HEK293 (cell line): ENCODE data around the gene HIPK4.
A peak's percentile ranks its signal among the peaks of the same experiment; 100 is the strongest.

Experiments
- CTCF ChIA-PET: fragments of 350-600 bp; formaldehyde crosslinking; extraction: SDS; loops from one replicate; lab custom pipeline; 2021; ENCODE audit warnings: antibody characterized with exemption; lab: Yijun Ruan, JAX
- POLR2A ChIA-PET: fragments of 300-600 bp; formaldehyde crosslinking; extraction: SDS; loops from one replicate; lab custom pipeline; 2020; ENCODE audit warnings: antibody characterized with exemption, inconsistent platforms; lab: Yijun Ruan, JAX
- H3K27ac ChIP-seq: fragments of 200-500 bp; sonication (Bioruptor generic); 2 replicates; pipeline ENCODE4 v1.5.1; 2014; ENCODE audit warnings: low read depth, low read length, control low read depth, inconsistent platforms; ENCODE audit errors: extremely low read depth
- H3K36me3 ChIP-seq, 2 experiments: fragments of 200-500 bp in 1 of 2; sonication (Bioruptor generic) in 1 of 2; 1 replicate in 1 of 2; 2 replicates in 1 of 2; pipeline ENCODE4 v1.5.1; 2014 to 2017; ENCODE audit warnings: inconsistent platforms in 2 of 2, low read length in 2 of 2; ENCODE audit not compliant: control insufficient read depth in 2 of 2, insufficient read depth in 1 of 2
- H3K4me1 ChIP-seq: fragments of 200-500 bp; sonication (Bioruptor generic); 2 replicates; pipeline ENCODE4 v1.5.1; 2014; ENCODE audit warnings: mild to moderate bottlenecking, low read length, inconsistent platforms; ENCODE audit not compliant: control insufficient read depth, insufficient read depth
- H3K4me3 ChIP-seq: 2 replicates; pipeline ENCODE4 v1.5.1; 2011; ENCODE audit warnings: low read depth, mild to moderate bottlenecking, control low read depth, low read length, moderate library complexity
- H3K9me3 ChIP-seq: fragments of 200-500 bp; sonication (Bioruptor generic); 2 replicates; pipeline ENCODE4 v1.5.1; 2014; ENCODE audit warnings: low read depth, low read length, inconsistent platforms; ENCODE audit not compliant: control insufficient read depth, insufficient read depth
- GLIS2 ChIP-seq: fragments of 450-650 bp; formaldehyde crosslinking; IDR thresholded peaks from 2 replicates; pipeline ENCODE4 v1.5.1; 2016; ENCODE audit warnings: missing biosample characterization, missing genetic modification characterization
- PRDM1 ChIP-seq: fragments of 450-650 bp; formaldehyde crosslinking; IDR thresholded peaks from 2 replicates; pipeline ENCODE4; 2016; ENCODE audit warnings: missing biosample characterization, missing genetic modification characterization
- SCRT2 ChIP-seq: fragments of 450-650 bp; formaldehyde crosslinking; IDR thresholded peaks from 2 replicates; pipeline ENCODE4 v1.5.1; 2016; ENCODE audit warnings: missing biosample characterization, missing genetic modification characterization
- ZBTB17 ChIP-seq: fragments of 450-650 bp; formaldehyde crosslinking; IDR thresholded peaks from 2 replicates; pipeline ENCODE4 v1.5.1; 2016; ENCODE audit warnings: missing biosample characterization, missing genetic modification characterization
- ZBTB48 ChIP-seq: fragments of 450-650 bp; formaldehyde crosslinking; IDR thresholded peaks from 2 replicates; pipeline ENCODE4 v1.5.1; 2016; ENCODE audit warnings: missing biosample characterization, missing genetic modification characterization
- ZIC2 ChIP-seq: fragments of 450-650 bp; formaldehyde crosslinking; IDR thresholded peaks from 2 replicates; pipeline ENCODE4 v1.5.1; 2016; ENCODE audit warnings: missing biosample characterization, missing genetic modification characterization
- ZNF10 ChIP-seq: fragments of 450-650 bp; formaldehyde crosslinking; IDR thresholded peaks from 2 replicates; pipeline ENCODE4 v1.5.1; 2017; ENCODE audit warnings: missing biosample characterization, missing genetic modification characterization
- ZNF121 ChIP-seq: fragments of 450-650 bp; formaldehyde crosslinking; IDR thresholded peaks from 2 replicates; pipeline ENCODE4 v1.5.1; 2016; ENCODE audit warnings: missing biosample characterization, missing genetic modification characterization
- ZNF350 ChIP-seq: fragments of 450-650 bp; formaldehyde crosslinking; IDR thresholded peaks from 2 replicates; pipeline ENCODE4 v1.5.0; 2017; ENCODE audit warnings: missing biosample characterization, mild to moderate bottlenecking, missing genetic modification characterization
- ZNF37A ChIP-seq: fragments of 450-650 bp; IDR thresholded peaks from 2 replicates; pipeline ENCODE4 v1.5.1; 2018; ENCODE audit warnings: missing biosample characterization, missing genetic modification characterization
- ZNF560 ChIP-seq: fragments of 450-650 bp; formaldehyde crosslinking; IDR thresholded peaks from 2 replicates; pipeline ENCODE4 v1.5.1; 2017; ENCODE audit warnings: missing biosample characterization, missing genetic modification characterization, borderline replicate concordance
- ZNF600 ChIP-seq: fragments of 450-650 bp; formaldehyde crosslinking; IDR thresholded peaks from 2 replicates; pipeline ENCODE4 v1.5.1; 2016; ENCODE audit warnings: missing biosample characterization, missing genetic modification characterization
- ZSCAN16 ChIP-seq: fragments of 450-650 bp; formaldehyde crosslinking; IDR thresholded peaks from 2 replicates; pipeline ENCODE4 v1.5.1; 2016; ENCODE audit warnings: missing biosample characterization, missing genetic modification characterization
- TF ChIP-seq, protein P1 (sequence below): fragments of 450-650 bp; formaldehyde crosslinking; IDR thresholded peaks from 2 replicates; pipeline ENCODE4 v1.5.1; 2016; ENCODE audit warnings: missing biosample characterization, missing genetic modification characterization
- TF ChIP-seq, protein P2 (sequence below): fragments of 450-650 bp; formaldehyde crosslinking; IDR thresholded peaks from 2 replicates; pipeline ENCODE4 v1.5.1; 2017; ENCODE audit warnings: missing biosample characterization, mild to moderate bottlenecking, missing genetic modification characterization, moderate library complexity

HIPK4 gene

DNA sequence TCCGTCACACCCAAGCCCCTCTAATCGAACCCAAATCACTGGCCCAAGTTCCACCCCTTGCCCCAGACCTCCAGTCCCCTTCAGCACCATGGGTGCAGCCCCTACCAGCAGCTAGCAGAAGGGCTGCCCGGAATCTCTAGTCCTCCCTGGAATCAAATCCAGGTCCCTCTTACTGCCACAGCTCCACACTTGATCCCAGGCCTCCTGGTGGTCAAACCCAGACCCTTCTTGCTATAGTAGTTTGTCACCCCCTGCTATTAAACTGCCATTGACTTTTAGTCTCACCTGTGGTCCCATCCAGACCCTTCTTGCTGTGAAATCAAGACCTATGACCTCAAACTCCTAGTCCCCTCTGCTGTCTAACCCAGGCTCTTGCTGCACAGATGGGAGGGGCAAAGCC is 8.7 kb downstream of the HIPK4 start:
- no peak overlapping the region for H3K4me3 ChIP-seq
- TF ChIP-seq ZNF350 (tag by site-specific recombination), result no peak
- TF ChIP-seq, protein P1, sequence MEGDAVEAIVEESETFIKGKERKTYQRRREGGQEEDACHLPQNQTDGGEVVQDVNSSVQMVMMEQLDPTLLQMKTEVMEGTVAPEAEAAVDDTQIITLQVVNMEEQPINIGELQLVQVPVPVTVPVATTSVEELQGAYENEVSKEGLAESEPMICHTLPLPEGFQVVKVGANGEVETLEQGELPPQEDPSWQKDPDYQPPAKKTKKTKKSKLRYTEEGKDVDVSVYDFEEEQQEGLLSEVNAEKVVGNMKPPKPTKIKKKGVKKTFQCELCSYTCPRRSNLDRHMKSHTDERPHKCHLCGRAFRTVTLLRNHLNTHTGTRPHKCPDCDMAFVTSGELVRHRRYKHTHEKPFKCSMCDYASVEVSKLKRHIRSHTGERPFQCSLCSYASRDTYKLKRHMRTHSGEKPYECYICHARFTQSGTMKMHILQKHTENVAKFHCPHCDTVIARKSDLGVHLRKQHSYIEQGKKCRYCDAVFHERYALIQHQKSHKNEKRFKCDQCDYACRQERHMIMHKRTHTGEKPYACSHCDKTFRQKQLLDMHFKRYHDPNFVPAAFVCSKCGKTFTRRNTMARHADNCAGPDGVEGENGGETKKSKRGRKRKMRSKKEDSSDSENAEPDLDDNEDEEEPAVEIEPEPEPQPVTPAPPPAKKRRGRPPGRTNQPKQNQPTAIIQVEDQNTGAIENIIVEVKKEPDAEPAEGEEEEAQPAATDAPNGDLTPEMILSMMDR (tag by site-specific recombination), result peak; percentile 61
- no peak overlapping the region for H3K27ac ChIP-seq
- no peaks in the 10 kb centered on the region for H3K9me3 ChIP-seq
- no peaks in the 10 kb centered on the region for H3K4me1 ChIP-seq
- CTCF ChIA-PET, result interaction anchor here (0.6 to 3.3 kb wide), 3 partner anchors 65 to 186 kb away, joined by 3 to 14 read pairs (median 4); no protein-coding TSS in a partner anchor
- peaks cover 3 to 32% of the 10 kb centered on the region in 2 experiments; a peak in 2 of 3 replicates for H3K36me3 ChIP-seq
- POLR2A ChIA-PET, result interaction anchor here (1.0 to 2.6 kb wide), 4 partner anchors 16 to 45 kb away, joined by 4 to 10 read pairs (median 8); partner anchors contain the start of genes C19orf47, PLD3 and SERTAD1

DNA sequence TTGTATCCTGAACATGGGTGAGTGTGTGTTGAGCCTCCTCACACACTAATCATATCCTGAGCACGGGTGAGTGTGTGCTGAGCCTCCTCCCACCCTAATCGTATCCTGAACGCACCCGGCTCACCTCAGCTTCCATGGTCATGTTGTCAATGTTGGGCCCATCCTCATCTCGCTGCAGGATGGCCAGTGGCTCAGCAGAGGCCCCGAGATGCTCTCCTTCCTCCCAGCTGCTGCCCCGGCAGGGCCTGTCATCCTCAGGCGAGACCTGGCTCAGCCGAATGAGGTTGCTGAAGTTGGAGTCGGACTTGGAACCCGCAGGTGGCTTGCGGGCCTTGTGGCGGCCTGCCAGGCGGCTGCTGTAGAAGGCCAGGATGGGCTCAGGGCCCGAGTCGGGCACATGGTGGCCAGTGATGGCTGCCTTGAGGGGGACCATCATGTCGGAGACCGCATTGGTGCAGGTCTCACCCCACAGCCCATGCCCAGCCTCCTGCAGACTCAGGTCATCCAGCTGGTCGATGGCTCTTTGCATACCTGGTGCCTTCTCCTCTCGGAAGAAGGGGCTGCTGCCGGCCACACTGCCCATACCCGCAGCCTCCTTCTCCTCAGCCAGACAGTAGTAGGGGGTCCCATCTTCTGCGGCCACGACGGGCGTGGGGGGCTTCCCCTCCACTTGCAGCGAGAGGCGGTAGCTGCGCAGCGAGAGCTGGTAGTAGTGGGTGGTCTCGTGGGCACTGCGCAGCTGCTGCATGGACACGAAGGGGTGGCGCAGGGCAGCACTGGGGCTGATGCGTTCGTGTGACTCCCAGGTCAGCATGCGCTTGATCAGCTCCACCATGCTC is 9.6 kb downstream of the HIPK4 start:
- CTCF ChIA-PET, result interaction anchor here (0.6 to 3.3 kb wide), 6 partner anchors 28 to 880 kb away, joined by 3 to 14 read pairs (median 3); no protein-coding TSS in a partner anchor
- POLR2A ChIA-PET, result interaction anchor here (0.6 to 2.1 kb wide), 7 partner anchors 9 to 1928 kb away, joined by 3 to 10 read pairs (median 5); partner anchors contain the start of genes C19orf47, PLD3 and SERTAD1

DNA sequence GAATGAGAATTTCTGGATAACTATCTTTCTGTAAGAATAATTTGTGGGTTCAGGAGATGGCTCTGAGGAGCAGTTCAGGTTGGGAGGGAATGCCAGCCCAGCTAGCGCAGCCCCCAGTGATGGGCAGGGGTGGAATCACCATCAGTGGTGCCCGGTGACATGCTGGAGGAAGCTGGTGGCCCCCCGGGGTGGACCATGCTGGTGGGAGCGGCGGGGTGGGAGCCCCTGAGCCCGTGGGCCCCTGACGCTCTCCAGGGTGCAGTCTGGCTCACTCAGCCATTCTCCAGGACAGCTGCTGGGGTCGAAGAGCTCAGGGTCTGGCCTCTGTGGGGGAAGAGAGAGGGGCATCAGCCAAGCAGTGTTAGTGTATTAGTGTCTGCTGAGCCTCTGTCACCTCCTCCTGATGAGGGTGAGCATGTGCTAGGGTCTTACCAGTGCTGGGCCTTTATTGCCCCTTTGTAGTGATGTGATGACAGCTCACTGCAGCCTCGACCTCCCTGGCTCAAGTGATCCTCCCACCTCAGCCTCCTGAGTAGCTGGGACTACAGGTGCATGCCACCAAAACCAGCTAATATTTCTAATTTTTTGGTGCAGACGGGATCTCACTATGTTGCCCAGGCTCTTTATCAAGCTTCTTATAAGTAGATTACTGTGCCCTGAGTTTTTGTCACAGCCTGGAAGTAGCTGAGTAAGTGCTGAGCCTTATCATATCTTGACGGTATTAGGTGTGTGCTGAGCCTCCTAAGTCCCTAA is 10.4 kb downstream of the HIPK4 start:
- CTCF ChIA-PET, result interaction anchor here (0.6 to 0.8 kb wide), 4 partner anchors 13 to 881 kb away, joined by 3 to 4 read pairs (median 3); no protein-coding TSS in a partner anchor
- POLR2A ChIA-PET, result interaction anchor here (0.6 to 2.1 kb wide), 5 partner anchors 8 to 1929 kb away, joined by 3 to 10 read pairs (median 5); partner anchors contain the start of genes C19orf47 and PLD3
- peaks cover 12 to 37% of the 10 kb centered on the region in 2 experiments; a peak in 2 of 3 replicates for H3K36me3 ChIP-seq
- H3K4me3 ChIP-seq, result no peak overlapping the region
- H3K9me3 ChIP-seq, result no peaks in the 10 kb centered on the region
- H3K27ac ChIP-seq, result no peak overlapping the region
- H3K4me1 ChIP-seq, result no peaks in the 10 kb centered on the region
- TF ChIP-seq ZNF121 (tag by site-specific recombination), result peak; percentile 91
- TF ChIP-seq ZBTB48 (tag by site-specific recombination), result 0 out of 2 replicates have a peak, but pooled peaks have one; percentile 17
- TF ChIP-seq ZIC2 (tag by site-specific recombination), result peak; percentile 82
- TF ChIP-seq GLIS2 (tag by site-specific recombination), result peak; percentile 66
- TF ChIP-seq ZNF10, result peak; percentile 61; the same call in 1 of the 2 replicates
- TF ChIP-seq PRDM1, result no peak
- no peak for TF ChIP-seq ZNF560 (tag by site-specific recombination)
- TF ChIP-seq, all 188 proteins: peak for 5

More for the DNA sequence above, 9.6 kb downstream of the HIPK4 start:
- Histone ChIP-seq H3K9me3 (no peaks in the 10 kb centered on the region), H3K4me1 (no peaks in the 10 kb centered on the region), H3K27ac (peak overlapping the region; percentile 16; the same call in 1 of the 2 replicates), H3K36me3 (peaks cover 5 to 36% of the 10 kb centered on the region in 2 experiments; a peak in 2 of 3 replicates), H3K4me3 (no peak overlapping the region)
- TF ChIP-seq ZNF37A (tag by site-specific recombination) (no peak), ZBTB17 (tag by site-specific recombination) (peak; percentile 51; the same call in 1 of the 2 replicates), SCRT2 (tag by site-specific recombination) (0 out of 2 replicates have a peak, but pooled peaks have one; percentile 25), ZNF600 (tag by site-specific recombination) (peak; percentile 60), ZSCAN16 (tag by site-specific recombination) (peak; percentile 98)
- TF ChIP-seq, protein P2, sequence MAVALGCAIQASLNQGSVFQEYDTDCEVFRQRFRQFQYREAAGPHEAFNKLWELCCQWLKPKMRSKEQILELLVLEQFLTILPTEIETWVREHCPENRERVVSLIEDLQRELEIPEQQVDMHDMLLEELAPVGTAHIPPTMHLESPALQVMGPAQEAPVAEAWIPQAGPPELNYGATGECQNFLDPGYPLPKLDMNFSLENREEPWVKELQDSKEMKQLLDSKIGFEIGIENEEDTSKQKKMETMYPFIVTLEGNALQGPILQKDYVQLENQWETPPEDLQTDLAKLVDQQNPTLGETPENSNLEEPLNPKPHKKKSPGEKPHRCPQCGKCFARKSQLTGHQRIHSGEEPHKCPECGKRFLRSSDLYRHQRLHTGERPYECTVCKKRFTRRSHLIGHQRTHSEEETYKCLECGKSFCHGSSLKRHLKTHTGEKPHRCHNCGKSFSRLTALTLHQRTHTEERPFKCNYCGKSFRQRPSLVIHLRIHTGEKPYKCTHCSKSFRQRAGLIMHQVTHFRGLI, result no peak
- TF ChIP-seq, all 188 proteins: peak for 4
